ENCODE results near the gene GPC6. TPM values are rescaled to one million over a fixed set of nuclear protein-coding genes. Genes with fewer than 3 reads are reported as not detected.

GPC6 gene
- total RNA-seq, 2 donors from 2014 or later: 1.6 to 4.0 TPM

- H3K9me3 ChIP-seq: no peaks in the 10 kb centered on the region
- no peaks in the 10 kb centered on the region for H3K27me3 ChIP-seq
- DNase-seq (no peak), ATAC-seq (no peak)
- H3K4me1 ChIP-seq: peaks cover 10% of the 10 kb centered on the region
- TF ChIP-seq CTCF (IDR thresholded peaks at IDR 0.05) (no peak), POLR2A (IDR thresholded peaks at IDR 0.05) (no peak)
- no peak overlapping the region for H3K27ac ChIP-seq
- H3K4me3 ChIP-seq: no peak overlapping the region
- intact Hi-C loops (cut with DNase I): no loop called here
- no peaks in the 10 kb centered on the region for H3K36me3 ChIP-seq (replicated peaks in 1 of 2; ENCODE audit: insufficient read depth in 1 of 2, low read depth in 2 of 2)
- 28 to 48% methylated on average over 2 of the region's 2 CpGs for WGBS, 2 donors
Measured at GRCh38 chr13:94177041-94177440, 950.4 kb downstream of the GPC6 start.

- no peaks in the 10 kb centered on the region for H3K9me3 ChIP-seq
- intact Hi-C loops (cut with DNase I): no loop called here
- no peak overlapping the region for H3K4me3 ChIP-seq
- TF ChIP-seq CTCF (IDR thresholded peaks at IDR 0.05) (no peak), POLR2A (IDR thresholded peaks at IDR 0.05) (no peak)
- DNase-seq (no peak), ATAC-seq (no peak)
- 20 to 21% methylated on average over 5 of the region's 5 CpGs for WGBS, 2 donors
- no peaks in the 10 kb centered on the region for H3K36me3 ChIP-seq (replicated peaks in 1 of 2; ENCODE audit: insufficient read depth in 1 of 2, low read depth in 2 of 2)
- H3K4me1 ChIP-seq: peaks cover 9% of the 10 kb centered on the region
- H3K27ac ChIP-seq: no peak overlapping the region
- H3K27me3 ChIP-seq: no peaks in the 10 kb centered on the region
Measured at GRCh38 chr13:94178625-94179244, 952.1 kb downstream of the GPC6 start.

GRCh38 chr13:94181461-94182107, 955.0 kb downstream of the GPC6 start:
- intact Hi-C loops (cut with DNase I): no loop called here
- 76 to 85% methylated on average over 1 of the region's 1 CpG for WGBS, 2 donors
- TF ChIP-seq POLR2A (IDR thresholded peaks at IDR 0.05) (no peak), CTCF (IDR thresholded peaks at IDR 0.05) (no peak)
- H3K27me3 ChIP-seq: no peaks in the 10 kb centered on the region
- H3K4me1 ChIP-seq: no peaks in the 10 kb centered on the region
- H3K4me3 ChIP-seq: no peak overlapping the region
- H3K9me3 ChIP-seq: no peaks in the 10 kb centered on the region
- DNase-seq: no peak
- no peak overlapping the region for H3K27ac ChIP-seq
- H3K36me3 ChIP-seq (replicated peaks in 1 of 2; ENCODE audit: insufficient read depth in 1 of 2, low read depth in 2 of 2): no peaks in the 10 kb centered on the region
- no peak for ATAC-seq

GRCh38 chr13:94182185-94182761, 955.7 kb downstream of the GPC6 start:
- DNase-seq (no peak), ATAC-seq (no peak)
- no peak overlapping the region for H3K27ac ChIP-seq

More at GRCh38 chr13:94182185-94182761, 955.7 kb downstream of the GPC6 start:
- TF ChIP-seq CTCF (IDR thresholded peaks at IDR 0.05) (no peak), POLR2A (IDR thresholded peaks at IDR 0.05) (no peak)
- no peaks in the 10 kb centered on the region for H3K4me1 ChIP-seq
- H3K9me3 ChIP-seq: no peaks in the 10 kb centered on the region
- no peaks in the 10 kb centered on the region for H3K36me3 ChIP-seq (replicated peaks in 1 of 2; ENCODE audit: insufficient read depth in 1 of 2, low read depth in 2 of 2)
- intact Hi-C loops (cut with DNase I): no loop called here
- H3K4me3 ChIP-seq: no peak overlapping the region
- no peaks in the 10 kb centered on the region for H3K27me3 ChIP-seq
